ENCODE measurements around the gene TANC1.

The TANC1 gene

GRCh38 chr2:159196393-159196925 lies 228.0 kb downstream of the TANC1 start:
- no peak for DNase-seq (ENCODE audit: low read depth)

- no peak for DNase-seq (ENCODE audit: low read depth)
Observed at GRCh38 chr2:159199236-159199635, 230.8 kb downstream of the TANC1 start.

- DNase-seq (ENCODE audit: low read depth): no peak
Observed at GRCh38 chr2:159199761-159200465, 231.5 kb downstream of the TANC1 start.

GRCh38 chr2:159200498-159200897 lies 232.1 kb downstream of the TANC1 start:
- DNase-seq (ENCODE audit: low read depth): no peak

GRCh38 chr2:159201360-159202063 lies 233.1 kb downstream of the TANC1 start:
- no peak for DNase-seq (ENCODE audit: low read depth)

GRCh38 chr2:159202568-159203071 lies 234.2 kb downstream of the TANC1 start:
- no peak for DNase-seq (ENCODE audit: low read depth)

- DNase-seq (ENCODE audit: low read depth): no peak
Observed at GRCh38 chr2:159204381-159205144, 236.1 kb downstream of the TANC1 start.

GRCh38 chr2:159206736-159207380 lies 238.4 kb downstream of the TANC1 start:
- DNase-seq (ENCODE audit: low read depth): no peak

GRCh38 chr2:159208438-159208837 lies 240.0 kb downstream of the TANC1 start:
- DNase-seq (ENCODE audit: low read depth): no peak

- DNase-seq (ENCODE audit: low read depth): no peak
Observed at GRCh38 chr2:159209341-159210306, 241.2 kb downstream of the TANC1 start.

GRCh38 chr2:159211447-159212396 lies 243.3 kb downstream of the TANC1 start:
- DNase-seq (ENCODE audit: low read depth): no peak

GRCh38 chr2:159213296-159213695 lies 244.9 kb downstream of the TANC1 start:
- no peak for DNase-seq (ENCODE audit: low read depth)

- DNase-seq (ENCODE audit: low read depth): no peak
Observed at GRCh38 chr2:159214325-159214865, 246.0 kb downstream of the TANC1 start.

- DNase-seq (ENCODE audit: low read depth): no peak
Observed at GRCh38 chr2:159215116-159215515, 246.7 kb downstream of the TANC1 start.

- no peak for DNase-seq (ENCODE audit: low read depth)
Observed at GRCh38 chr2:159217676-159218075, 249.2 kb downstream of the TANC1 start.

- DNase-seq (ENCODE audit: low read depth): no peak
Observed at GRCh38 chr2:159218389-159218788, 249.9 kb downstream of the TANC1 start.

- DNase-seq (ENCODE audit: low read depth): no peak
Observed at GRCh38 chr2:159219394-159219998, 251.1 kb downstream of the TANC1 start.

- DNase-seq (ENCODE audit: low read depth): no peak
Observed at GRCh38 chr2:159224061-159224813, 255.8 kb downstream of the TANC1 start.
